Measurements from ENCODE around the gene VAMP7. TPM values are rescaled to one million over a fixed set of nuclear protein-coding genes. Genes with fewer than 3 reads are reported as not detected.
"Not testable (repeated sequence)": the region's sequence is repeated elsewhere in the genome, so short reads cannot be mapped to it uniquely, and the experiment has no call there.

Gene VAMP7, protein sequence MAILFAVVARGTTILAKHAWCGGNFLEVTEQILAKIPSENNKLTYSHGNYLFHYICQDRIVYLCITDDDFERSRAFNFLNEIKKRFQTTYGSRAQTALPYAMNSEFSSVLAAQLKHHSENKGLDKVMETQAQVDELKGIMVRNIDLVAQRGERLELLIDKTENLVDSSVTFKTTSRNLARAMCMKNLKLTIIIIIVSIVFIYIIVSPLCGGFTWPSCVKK
- 10 to 100 TPM; 31.9 to 32.2 (median 32.0) TPM for total RNA-seq

DNA sequence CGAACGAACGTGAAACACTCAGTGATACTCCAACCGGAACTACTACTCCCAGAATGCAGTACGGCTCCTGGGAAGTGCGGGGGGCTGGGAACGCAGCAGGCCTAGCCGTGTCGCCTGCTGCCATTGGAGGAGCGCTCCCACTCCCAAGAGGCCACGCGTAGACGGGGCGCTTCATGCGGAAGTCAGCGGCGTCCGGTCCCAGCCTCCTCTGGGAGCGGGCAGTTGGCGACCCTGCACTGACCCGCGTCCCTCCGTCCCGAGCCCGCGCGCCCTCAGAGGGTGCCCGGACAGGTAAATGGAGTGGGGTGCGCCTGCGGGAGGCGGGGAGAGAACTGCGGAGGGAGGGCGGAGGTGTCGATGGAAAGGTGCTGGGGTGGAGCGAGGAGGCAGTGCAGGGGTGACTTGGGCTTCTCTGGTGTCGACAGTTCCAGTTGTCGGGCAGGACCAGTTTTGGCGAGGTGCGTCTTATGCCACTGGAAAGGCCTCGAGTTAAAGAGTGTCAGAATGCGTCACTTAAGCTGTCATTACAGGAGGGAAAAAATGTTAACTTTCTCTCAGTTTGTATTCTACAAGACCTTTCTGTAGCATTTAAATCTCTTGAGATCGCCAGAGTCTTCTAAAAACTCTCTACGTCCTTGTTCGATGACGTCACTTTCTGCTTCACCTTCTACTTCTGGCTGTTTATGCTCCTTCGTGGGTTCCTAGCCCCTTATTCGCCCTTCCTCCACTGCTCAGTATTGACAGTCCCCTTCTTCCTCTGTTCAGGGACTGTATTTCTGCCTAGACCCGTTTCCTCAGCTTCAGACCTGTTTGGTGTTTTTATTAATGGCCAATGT lies at the start of gene VAMP7:
Gene VAMP7, plus strand, starts transcription at position 188 of the 836 bp plus-strand sequence. CDS start 8,122 bp downstream, outside the sequence.
- H3K4me1 Mint-ChIP-seq (ENCODE audit: low read depth): peaks cover 22% of the 10 kb centered on the region
- no peaks in the 10 kb centered on the region for H3K36me3 Mint-ChIP-seq (ENCODE audit: insufficient read depth)
- no peaks in the 10 kb centered on the region for H3K9me3 Mint-ChIP-seq
- peaks cover 3% of the 10 kb centered on the region for H3K27me3 Mint-ChIP-seq (ENCODE audit: low read depth)
- H3K4me3 Mint-ChIP-seq: peak within 1 kb of the TSS; percentile 94
- DNase-seq (peak; percentile 65), ATAC-seq (peak; percentile 99)

DNA sequence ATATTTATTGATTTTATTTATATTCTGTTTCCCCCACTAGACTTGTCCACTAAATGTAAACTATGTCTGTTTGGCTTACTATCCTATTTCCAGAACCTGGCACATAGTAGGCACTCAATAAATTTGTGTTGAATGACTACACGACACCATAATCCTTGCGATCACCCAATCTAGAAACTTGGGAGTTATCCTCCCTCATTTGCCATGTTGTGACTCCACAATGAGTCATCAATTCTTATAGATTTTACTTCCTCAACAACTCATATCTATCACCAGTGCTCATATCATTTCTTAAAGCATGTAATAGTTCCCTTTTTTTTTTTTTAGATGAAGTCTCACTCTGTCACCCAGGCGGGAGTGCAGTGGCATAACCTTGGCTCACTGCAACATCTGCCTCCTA lies 39.9 kb upstream of the VAMP7 start:
- H3K36me3 Mint-ChIP-seq (ENCODE audit: insufficient read depth): no peaks in the 10 kb centered on the region
- H3K4me3 Mint-ChIP-seq: no peak overlapping the region
- H3K4me1 Mint-ChIP-seq (ENCODE audit: low read depth): no peaks in the 10 kb centered on the region
- ATAC-seq (no peak), DNase-seq (no peak)
- peaks cover 12% of the 10 kb centered on the region for H3K9me3 Mint-ChIP-seq
- H3K27me3 Mint-ChIP-seq (ENCODE audit: low read depth): peaks cover 7% of the 10 kb centered on the region

DNA sequence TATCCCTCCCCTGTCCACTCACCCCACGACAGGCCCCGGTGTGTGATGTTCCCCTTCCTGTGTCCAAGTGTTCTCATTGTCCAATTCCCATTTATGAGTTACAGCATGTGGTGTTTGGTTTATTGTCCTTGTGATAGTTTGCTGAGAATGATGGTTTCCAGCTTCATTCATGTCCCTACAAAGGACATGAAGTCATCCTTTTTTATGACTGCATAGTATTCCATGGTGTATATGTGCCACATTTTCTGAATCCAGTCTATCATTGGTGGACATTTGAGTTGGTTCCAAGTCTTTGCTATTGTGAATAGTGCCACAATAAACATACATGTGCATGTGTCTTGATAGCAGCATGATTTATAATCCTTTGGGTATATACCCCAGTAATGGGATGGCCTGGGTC lies 29.4 kb upstream of the VAMP7 start:
- ATAC-seq; DNase-seq; H3K27me3 Mint-ChIP-seq (ENCODE audit: low read depth); H3K9me3 Mint-ChIP-seq; H3K4me3 Mint-ChIP-seq; H3K4me1 Mint-ChIP-seq (ENCODE audit: low read depth); H3K36me3 Mint-ChIP-seq (ENCODE audit: insufficient read depth): not testable (repeated sequence)

DNA sequence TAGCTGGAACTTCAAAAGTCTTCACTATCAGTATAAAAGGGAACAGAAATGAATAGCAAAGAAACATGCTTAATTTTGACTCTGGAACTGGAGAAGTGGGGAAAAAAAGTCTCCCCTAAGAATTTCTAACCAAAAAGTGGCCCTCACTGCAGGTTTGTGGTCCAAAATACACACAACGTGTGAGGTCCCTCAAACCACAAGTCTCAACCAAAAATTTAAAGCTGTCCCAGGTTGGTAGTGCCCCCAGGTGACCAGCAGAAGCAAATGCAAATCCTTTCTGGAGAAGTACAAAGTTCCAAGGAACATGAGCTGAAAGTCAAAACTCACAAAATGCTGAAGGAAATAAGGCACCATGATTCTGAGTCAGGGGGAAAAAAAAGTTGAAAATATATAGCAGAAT lies 23.6 kb upstream of the VAMP7 start:
- Mint-ChIP-seq H3K36me3 (ENCODE audit: insufficient read depth) (no peaks in the 10 kb centered on the region), H3K9me3 (no peaks in the 10 kb centered on the region), H3K4me1 (ENCODE audit: low read depth) (no peaks in the 10 kb centered on the region), H3K27me3 (ENCODE audit: low read depth) (peaks cover 10% of the 10 kb centered on the region), H3K4me3 (no peak overlapping the region)
- ATAC-seq: no peak
- no peak for DNase-seq

DNA sequence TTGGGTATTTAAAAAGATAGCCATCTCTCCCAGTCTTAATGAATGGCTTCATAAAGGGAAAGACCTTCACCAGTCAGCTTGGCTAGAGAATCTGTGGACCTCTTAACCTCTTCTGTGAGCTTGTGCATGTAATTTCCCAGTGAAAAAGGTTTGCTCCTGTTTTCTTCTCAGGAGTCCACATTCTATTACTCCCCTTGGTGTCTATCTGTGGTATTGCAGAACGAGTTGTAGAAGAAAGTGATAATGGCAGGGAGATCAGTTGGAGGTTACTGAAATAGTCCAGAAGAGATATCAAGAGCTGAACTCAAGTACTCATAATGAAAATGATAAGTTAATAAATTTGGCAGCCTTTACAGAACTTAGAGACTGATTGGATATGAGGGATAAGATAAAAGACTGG lies 16.5 kb upstream of the VAMP7 start:
- Mint-ChIP-seq H3K4me1 (ENCODE audit: low read depth) (no peaks in the 10 kb centered on the region), H3K4me3 (no peak overlapping the region), H3K9me3 (peaks cover 16% of the 10 kb centered on the region), H3K27me3 (ENCODE audit: low read depth) (peaks cover 3% of the 10 kb centered on the region), H3K36me3 (ENCODE audit: insufficient read depth) (no peaks in the 10 kb centered on the region)
- ATAC-seq (no peak), DNase-seq (no peak)

DNA sequence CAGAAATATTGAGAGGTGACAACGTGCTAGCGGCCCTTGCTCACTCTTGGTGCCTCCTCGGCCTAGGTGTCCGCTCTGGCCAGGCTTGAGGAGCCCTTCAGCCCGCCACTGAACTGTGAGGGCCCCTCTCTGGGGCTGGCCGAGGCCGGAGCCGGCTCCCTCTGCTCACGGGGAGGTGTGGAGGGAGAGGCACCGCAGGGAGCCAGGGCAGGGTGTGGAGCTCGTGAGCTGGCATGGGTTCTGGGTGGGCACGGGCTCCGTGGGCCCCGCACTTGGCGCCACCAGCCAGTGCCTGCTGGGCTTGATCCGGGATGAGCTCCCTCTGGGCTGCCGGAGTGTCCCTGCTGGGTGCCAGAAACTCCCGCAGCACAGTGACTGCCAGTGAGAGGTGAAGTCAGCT lies 16.0 kb upstream of the VAMP7 start:
- DNase-seq (no peak), ATAC-seq (no peak)
- H3K4me1 Mint-ChIP-seq (ENCODE audit: low read depth): no peaks in the 10 kb centered on the region
- H3K27me3 Mint-ChIP-seq (ENCODE audit: low read depth): peaks cover 3% of the 10 kb centered on the region
- H3K9me3 Mint-ChIP-seq: peaks cover 16% of the 10 kb centered on the region
- no peak overlapping the region for H3K4me3 Mint-ChIP-seq
- H3K36me3 Mint-ChIP-seq (ENCODE audit: insufficient read depth): no peaks in the 10 kb centered on the region

DNA sequence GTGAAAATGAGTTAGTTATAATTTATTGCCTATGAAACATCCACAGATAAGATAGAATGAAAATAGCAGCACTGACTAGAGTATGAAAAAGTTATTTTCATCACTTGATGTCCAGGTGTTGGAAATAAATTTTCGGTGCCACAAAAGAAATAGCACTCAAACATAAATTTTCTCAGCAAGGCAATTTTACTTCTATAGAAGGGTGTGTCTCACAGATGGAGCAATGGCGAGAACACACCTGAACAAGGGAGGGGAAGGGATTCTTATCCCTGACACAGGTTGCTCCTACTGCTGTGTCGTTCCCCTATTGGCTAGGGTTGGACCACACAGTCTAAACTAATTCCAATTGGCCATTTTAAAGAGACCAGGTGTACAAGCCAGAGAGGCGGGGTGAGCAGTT lies 13.3 kb upstream of the VAMP7 start:
- no peak for ATAC-seq
- Mint-ChIP-seq H3K9me3 (peaks cover 16% of the 10 kb centered on the region), H3K4me1 (ENCODE audit: low read depth) (no peaks in the 10 kb centered on the region), H3K27me3 (ENCODE audit: low read depth) (peaks cover 3% of the 10 kb centered on the region), H3K4me3 (no peak overlapping the region), H3K36me3 (ENCODE audit: insufficient read depth) (no peaks in the 10 kb centered on the region)
- DNase-seq: no peak

DNA sequence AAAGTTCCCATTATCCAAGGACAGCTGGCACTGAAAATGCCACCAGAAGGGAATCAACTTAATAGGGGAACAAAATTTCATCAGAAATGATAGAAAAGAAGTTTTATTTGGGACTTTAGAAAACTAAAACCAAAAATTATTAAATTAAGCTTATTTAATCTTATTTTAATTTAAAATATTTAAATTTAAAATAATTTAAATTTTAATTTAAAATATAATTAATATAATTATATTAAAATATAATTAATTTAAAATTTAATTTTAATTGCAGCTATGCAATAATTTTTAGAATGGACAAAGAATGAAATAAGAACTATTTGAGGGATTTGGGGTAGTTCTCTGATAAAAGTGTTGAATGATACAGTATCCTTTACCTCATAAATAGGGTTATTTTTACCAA lies 10.2 kb upstream of the VAMP7 start:
- DNase-seq: no peak
- ATAC-seq: no peak
- peaks cover 21% of the 10 kb centered on the region for H3K27me3 Mint-ChIP-seq (ENCODE audit: low read depth)

DNA sequence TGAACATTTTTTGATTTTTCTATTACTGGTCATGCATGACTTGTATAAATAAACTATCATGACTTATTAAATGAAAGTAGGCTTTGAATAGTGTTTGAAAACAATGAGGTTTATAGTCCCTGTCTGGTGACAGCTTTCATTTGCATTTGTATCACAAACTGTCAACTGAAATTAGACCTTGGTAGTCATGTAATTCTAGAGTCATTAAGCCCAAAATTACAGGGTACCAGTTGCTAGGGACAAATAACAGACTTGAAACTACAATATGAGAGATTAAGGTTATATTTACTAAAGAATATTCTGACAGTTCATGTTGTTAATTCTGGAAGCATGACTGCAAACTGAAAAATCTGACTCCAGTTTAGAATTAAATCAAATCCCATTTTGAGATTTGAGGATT lies 9.2 kb upstream of the VAMP7 start:
- H3K27me3 Mint-ChIP-seq (ENCODE audit: low read depth): peaks cover 23% of the 10 kb centered on the region
- no peak overlapping the region for H3K4me3 Mint-ChIP-seq
- H3K9me3 Mint-ChIP-seq: peaks cover 10% of the 10 kb centered on the region
- DNase-seq: no peak
- H3K36me3 Mint-ChIP-seq (ENCODE audit: insufficient read depth): no peaks in the 10 kb centered on the region
- peaks cover 2% of the 10 kb centered on the region for H3K4me1 Mint-ChIP-seq (ENCODE audit: low read depth)
- no peak for ATAC-seq

More for the DNA sequence above, 10.2 kb upstream of the VAMP7 start:
- H3K4me1 Mint-ChIP-seq (ENCODE audit: low read depth): peaks cover 2% of the 10 kb centered on the region
- no peak overlapping the region for H3K4me3 Mint-ChIP-seq
- no peaks in the 10 kb centered on the region for H3K36me3 Mint-ChIP-seq (ENCODE audit: insufficient read depth)
- peaks cover 10% of the 10 kb centered on the region for H3K9me3 Mint-ChIP-seq

DNA sequence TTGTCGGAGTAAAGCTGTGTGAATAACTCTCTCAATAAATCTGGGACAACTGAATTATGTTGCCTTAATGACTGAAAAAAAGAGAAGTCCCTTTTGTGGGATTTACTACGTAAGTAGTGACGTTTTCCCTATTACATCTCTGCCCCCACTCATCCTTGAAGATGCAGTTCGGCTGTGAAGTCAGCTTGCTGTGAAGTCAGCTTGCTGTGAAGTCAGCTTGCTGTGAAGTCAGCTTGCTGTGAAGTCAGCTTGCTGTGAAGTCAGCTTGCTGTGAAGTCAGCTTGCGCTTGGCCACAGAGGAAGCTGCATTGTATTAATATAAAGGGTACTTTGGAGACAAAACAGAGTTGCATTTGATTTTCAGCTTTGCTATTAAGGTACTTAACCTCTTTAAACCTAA lies 8.0 kb upstream of the VAMP7 start:
- no peaks in the 10 kb centered on the region for H3K36me3 Mint-ChIP-seq (ENCODE audit: insufficient read depth)
- H3K4me1 Mint-ChIP-seq (ENCODE audit: low read depth): peaks cover 2% of the 10 kb centered on the region
- H3K9me3 Mint-ChIP-seq: peaks cover 5% of the 10 kb centered on the region
- no peak overlapping the region for H3K4me3 Mint-ChIP-seq
- peaks cover 23% of the 10 kb centered on the region for H3K27me3 Mint-ChIP-seq (ENCODE audit: low read depth)
- no peak for ATAC-seq
- no peak for DNase-seq

DNA sequence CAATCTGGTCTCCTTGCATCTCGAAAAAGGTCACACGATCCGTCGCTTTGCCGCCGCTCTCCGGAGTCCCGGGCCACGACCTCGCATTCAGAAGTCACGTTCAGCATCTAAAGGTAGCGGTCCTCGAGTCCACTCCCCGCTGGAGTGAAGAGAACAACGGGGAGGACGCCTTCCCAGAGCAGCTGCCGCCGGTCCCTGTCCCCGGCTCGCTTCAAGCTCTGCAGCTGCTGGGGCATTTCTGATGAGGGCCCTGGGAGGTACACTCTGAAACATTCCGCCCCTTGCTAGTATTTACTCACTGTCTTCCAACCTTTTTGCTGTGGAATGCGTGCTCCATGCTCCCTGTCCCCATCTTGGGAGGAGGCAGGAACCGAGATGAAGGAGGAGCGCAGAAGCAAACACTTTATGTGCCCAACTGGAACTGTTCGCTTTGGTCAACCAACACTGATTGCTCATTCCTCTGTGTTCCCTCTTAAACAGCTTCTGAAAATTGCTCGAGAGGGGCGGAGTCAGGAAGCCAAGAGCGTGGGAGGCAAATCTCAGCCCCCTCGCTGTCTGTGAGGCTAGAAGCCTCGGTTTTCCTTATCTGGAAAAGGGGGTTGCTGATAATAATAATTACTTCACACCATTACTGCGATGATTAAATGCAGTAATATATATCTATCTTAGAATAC lies 6.4 kb upstream of the VAMP7 start:
- H3K36me3 Mint-ChIP-seq (ENCODE audit: insufficient read depth): no peaks in the 10 kb centered on the region
- peaks cover 2% of the 10 kb centered on the region for H3K4me1 Mint-ChIP-seq (ENCODE audit: low read depth)
- H3K4me3 Mint-ChIP-seq: no peak overlapping the region
- ATAC-seq (no peak), DNase-seq (no peak)
- no peaks in the 10 kb centered on the region for H3K9me3 Mint-ChIP-seq
- H3K27me3 Mint-ChIP-seq (ENCODE audit: low read depth): peaks cover 23% of the 10 kb centered on the region

DNA sequence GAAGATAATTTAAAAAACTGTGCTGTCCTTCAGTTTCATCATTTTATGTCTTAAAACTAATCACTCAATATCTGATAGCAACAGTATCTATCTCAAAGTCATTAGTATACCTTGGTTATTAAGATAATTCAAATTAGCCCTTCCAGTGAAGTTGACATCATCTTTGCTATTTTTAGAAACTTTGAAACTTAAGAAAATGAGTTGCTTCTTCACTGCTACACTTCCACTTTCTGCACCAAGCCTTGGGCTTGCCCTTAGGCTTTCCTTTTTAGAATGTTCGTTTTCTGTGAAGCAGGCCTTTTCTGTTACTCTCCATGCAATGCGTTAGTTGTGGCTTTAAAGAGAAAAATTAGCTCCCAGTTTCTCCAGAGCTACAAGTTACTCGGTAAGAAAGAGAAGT lies 4.4 kb upstream of the VAMP7 start:
- DNase-seq: no peak
- no peak for ATAC-seq
- Mint-ChIP-seq H3K4me1 (ENCODE audit: low read depth) (peaks cover 4% of the 10 kb centered on the region), H3K36me3 (ENCODE audit: insufficient read depth) (no peaks in the 10 kb centered on the region), H3K9me3 (no peaks in the 10 kb centered on the region), H3K27me3 (ENCODE audit: low read depth) (peaks cover 23% of the 10 kb centered on the region), H3K4me3 (no peak overlapping the region)

DNA sequence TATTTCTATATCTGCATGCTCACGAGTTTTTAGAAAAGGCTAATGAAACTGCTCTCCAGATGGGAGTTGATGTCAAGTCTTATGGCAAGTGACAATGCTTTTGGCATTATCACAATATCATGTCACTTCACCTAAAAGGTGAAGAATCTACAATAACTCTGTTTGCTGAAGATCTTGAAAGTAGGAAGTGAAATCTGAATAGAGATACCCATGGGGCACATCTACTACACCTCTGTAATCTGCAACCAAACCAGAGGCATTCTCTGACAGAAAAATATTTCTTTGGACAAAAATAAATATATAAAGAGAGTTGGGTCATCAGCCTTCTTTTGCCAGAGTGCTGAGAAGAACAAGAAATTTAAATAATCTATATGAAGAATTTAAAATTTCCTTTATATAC lies 3.9 kb upstream of the VAMP7 start:
- Mint-ChIP-seq H3K36me3 (ENCODE audit: insufficient read depth) (no peaks in the 10 kb centered on the region), H3K9me3 (no peaks in the 10 kb centered on the region), H3K27me3 (ENCODE audit: low read depth) (peaks cover 23% of the 10 kb centered on the region), H3K4me1 (ENCODE audit: low read depth) (peaks cover 6% of the 10 kb centered on the region), H3K4me3 (no peak overlapping the region)
- DNase-seq (no peak), ATAC-seq (no peak)

DNA sequence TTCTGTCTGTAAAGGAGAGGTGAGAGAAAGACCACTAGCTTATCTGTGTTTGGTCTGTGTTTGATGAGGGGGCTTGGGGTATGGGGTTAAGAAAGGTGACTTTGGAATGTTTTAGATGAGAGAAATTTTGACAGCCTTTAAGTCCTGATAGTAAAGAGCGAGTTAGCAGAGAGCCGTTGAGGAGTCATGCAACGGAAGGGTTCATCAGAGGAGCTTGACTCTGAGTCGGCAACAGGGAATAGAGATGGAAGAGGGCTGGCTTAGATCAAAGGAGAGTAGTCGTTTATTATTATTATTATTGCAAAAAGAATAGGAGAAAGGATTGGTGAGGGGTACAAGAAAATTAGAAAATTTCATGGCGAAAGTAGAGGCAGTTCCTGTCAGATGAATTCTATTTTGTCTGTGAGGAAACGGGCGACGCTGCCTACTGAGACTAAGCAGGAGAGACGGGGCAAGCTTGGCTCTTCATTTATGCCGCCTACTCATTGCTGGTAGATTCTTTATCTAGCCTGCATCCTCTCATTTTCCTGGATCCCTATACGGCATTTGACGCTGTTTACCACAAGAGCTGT lies 473 bp upstream of the VAMP7 start:
- peaks cover 21% of the 10 kb centered on the region for H3K4me1 Mint-ChIP-seq (ENCODE audit: low read depth)
- DNase-seq: no peak
- H3K9me3 Mint-ChIP-seq: no peaks in the 10 kb centered on the region
- H3K36me3 Mint-ChIP-seq (ENCODE audit: insufficient read depth): no peaks in the 10 kb centered on the region
- peak in 1 of 2 donors; percentile 13 for ATAC-seq
- peaks cover 3% of the 10 kb centered on the region for H3K27me3 Mint-ChIP-seq (ENCODE audit: low read depth)
- H3K4me3 Mint-ChIP-seq: peak overlapping the region; percentile 94

Data from activated T-cell treated with anti-CD3 and anti-CD28 coated beads, Interleukin-2, amount 50 U/mL, for 4 hours (primary cell).